Posterior cingulate gyrus (tissue), 11 donors: ENCODE measurements around the gene PLEKHM3.

Experiments
- DNase-seq, 10 donors: peaks; one replicate each; pipeline versions ENCODE4 v3.0.0 to v3.0.0-alpha.2; 2020 to 2021; ENCODE audit warnings: mixed read lengths in 3 of 10
- intact Hi-C: fragments of 100-400 bp; cut with DNase I; formaldehyde crosslinking; loops from one replicate; pipeline ENCODE4 v1.15.1; 2023

PLEKHM3 gene

GRCh38 chr2:207897541-207898353 is 127.6 kb downstream of the PLEKHM3 start:
- intact Hi-C loops, result no loop called here
- no peak for DNase-seq

GRCh38 chr2:207896525-207897285 is 128.6 kb downstream of the PLEKHM3 start:
- intact Hi-C loops, result no loop called here
- no peak for DNase-seq

GRCh38 chr2:207895274-207895860 is 130.0 kb downstream of the PLEKHM3 start:
- intact Hi-C loops, result no loop called here
- no peak for DNase-seq

GRCh38 chr2:207892716-207893402 is 132.5 kb downstream of the PLEKHM3 start:
- DNase-seq, result peak in 1 of 10 donors; percentile 19
- intact Hi-C loops, result no loop called here

GRCh38 chr2:207891086-207891844 is 134.1 kb downstream of the PLEKHM3 start:
- DNase-seq, result no peak
- intact Hi-C loops, result no loop called here

- intact Hi-C loops, result no loop called here
- no peak for DNase-seq
These were observed 137.8 kb downstream of the PLEKHM3 start for GRCh38 chr2:207887500-207887899.

- intact Hi-C loops, result no loop called here
- no peak for DNase-seq
These were observed 140.3 kb downstream of the PLEKHM3 start for GRCh38 chr2:207885010-207885409.

- intact Hi-C loops, result no loop called here
- DNase-seq, result no peak
These were observed 141.2 kb downstream of the PLEKHM3 start for GRCh38 chr2:207884127-207884526.

- DNase-seq, result no peak
- intact Hi-C loops, result no loop called here
These were observed 142.1 kb downstream of the PLEKHM3 start for GRCh38 chr2:207883002-207883780.

- intact Hi-C loops, result no loop called here
- no peak for DNase-seq
These were observed 143.4 kb downstream of the PLEKHM3 start for GRCh38 chr2:207881902-207882301.

GRCh38 chr2:207879536-207879935 is 145.8 kb downstream of the PLEKHM3 start:
- DNase-seq, result no peak
- intact Hi-C loops, result no loop called here

- intact Hi-C loops, result no loop called here
- no peak for DNase-seq
These were observed 148.3 kb downstream of the PLEKHM3 start for GRCh38 chr2:207876842-207877535.

- intact Hi-C loops, result no loop called here
- DNase-seq, result no peak
These were observed 149.7 kb downstream of the PLEKHM3 start for GRCh38 chr2:207875473-207876212.

- intact Hi-C loops, result no loop called here
- no peak for DNase-seq
These were observed 151.5 kb downstream of the PLEKHM3 start for GRCh38 chr2:207873794-207874193.

GRCh38 chr2:207871911-207872310 is 153.4 kb downstream of the PLEKHM3 start:
- DNase-seq, result no peak
- intact Hi-C loops, result no loop called here

- no peak for DNase-seq
- intact Hi-C loops, result no loop called here
These were observed 153.8 kb downstream of the PLEKHM3 start for GRCh38 chr2:207871506-207871905.

- DNase-seq, result no peak
- intact Hi-C loops, result no loop called here
These were observed 154.5 kb downstream of the PLEKHM3 start for GRCh38 chr2:207870814-207871213.
